ENCODE data around the gene SERPINB10.

DNA sequence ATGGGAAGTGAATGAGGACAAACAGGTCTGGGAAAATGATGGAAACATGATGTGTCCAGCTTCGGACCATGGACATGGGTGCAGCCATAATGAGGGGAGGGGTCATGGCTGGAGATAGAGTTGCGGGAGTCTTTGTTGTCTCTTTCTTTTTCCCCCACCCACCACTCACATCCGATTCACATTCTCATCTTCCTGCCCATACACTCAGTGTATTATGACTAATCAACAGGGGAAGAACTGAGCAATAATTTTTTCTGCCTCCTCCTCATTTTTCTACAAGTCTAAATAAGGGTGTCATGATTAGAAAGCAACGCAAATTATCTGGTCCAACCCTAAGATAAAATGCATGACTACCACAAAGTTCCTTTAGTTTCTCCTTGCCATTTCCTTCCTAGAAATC is 25.9 kb upstream of the SERPINB10 start:
- TF ChIP-seq EZH2 (IDR thresholded peaks at IDR 0.05; ENCODE audit: insufficient read depth, low read length): no peak
- TF ChIP-seq, protein P1, sequence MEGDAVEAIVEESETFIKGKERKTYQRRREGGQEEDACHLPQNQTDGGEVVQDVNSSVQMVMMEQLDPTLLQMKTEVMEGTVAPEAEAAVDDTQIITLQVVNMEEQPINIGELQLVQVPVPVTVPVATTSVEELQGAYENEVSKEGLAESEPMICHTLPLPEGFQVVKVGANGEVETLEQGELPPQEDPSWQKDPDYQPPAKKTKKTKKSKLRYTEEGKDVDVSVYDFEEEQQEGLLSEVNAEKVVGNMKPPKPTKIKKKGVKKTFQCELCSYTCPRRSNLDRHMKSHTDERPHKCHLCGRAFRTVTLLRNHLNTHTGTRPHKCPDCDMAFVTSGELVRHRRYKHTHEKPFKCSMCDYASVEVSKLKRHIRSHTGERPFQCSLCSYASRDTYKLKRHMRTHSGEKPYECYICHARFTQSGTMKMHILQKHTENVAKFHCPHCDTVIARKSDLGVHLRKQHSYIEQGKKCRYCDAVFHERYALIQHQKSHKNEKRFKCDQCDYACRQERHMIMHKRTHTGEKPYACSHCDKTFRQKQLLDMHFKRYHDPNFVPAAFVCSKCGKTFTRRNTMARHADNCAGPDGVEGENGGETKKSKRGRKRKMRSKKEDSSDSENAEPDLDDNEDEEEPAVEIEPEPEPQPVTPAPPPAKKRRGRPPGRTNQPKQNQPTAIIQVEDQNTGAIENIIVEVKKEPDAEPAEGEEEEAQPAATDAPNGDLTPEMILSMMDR (IDR thresholded peaks at IDR 0.05; ENCODE audit: insufficient read depth, low read depth, low read length): no peak
